K562 (cell line): Measurements from ENCODE around the gene SLC66A2. TPM values are rescaled to one million over a fixed set of nuclear protein-coding genes. Genes with fewer than 3 reads are reported as not detected.

Experiments
- ATAC-seq: fragments of 200-7000 bp; cut with Tn5 transposase; 3 replicates; pipeline ENCODE4 v1.9.1; 2020; ENCODE audit warnings: moderate library complexity
- BruUV-seq: library from RNA; stranded (reverse); fragments of 400-500 nt; replicated peaks from 2 replicates; lab custom pipeline; 2021; lab: Mats Ljungman, UMichigan
- CTCF ChIA-PET: fragments of 300-600 bp; formaldehyde crosslinking; extraction: SDS; loops from one replicate; lab custom pipeline; 2021; ENCODE audit warnings: low intra/inter-chr PET ratio; lab: Yijun Ruan, JAX
- POLR2A ChIA-PET: fragments of 300-600, 350-650 bp; sonication (Branson Sonifier 250); formaldehyde crosslinking; extraction: SDS; loops from one replicate; lab custom pipeline; 2021; ENCODE audit warnings: antibody characterized with exemption, inconsistent platforms; lab: Yijun Ruan, JAX
- DNase-seq, 4 experiments: peaks; one replicate each; pipeline versions ENCODE4 v3.0.0 to v3.0.0-alpha.2; 2011 to 2018; ENCODE audit warnings: low spot score in 3 of 4, mixed read lengths in 3 of 4; ENCODE audit errors: extremely low read depth in 1 of 4
- FAIRE-seq: peaks from 2 replicates; lab custom pipeline; 2011; peaks lifted over from hg19 to GRCh38; lab: Jason Lieb, UNC
- H2AFZ ChIP-seq: 2 replicates; pipeline ENCODE4 v1.6.0; 2011; ENCODE audit warnings: low read depth, low read length, control low read depth, inconsistent platforms
- H3K27ac ChIP-seq: fragments of 200-600 bp; 3 replicates; pipeline ENCODE4 v1.8.0; 2011; ENCODE audit warnings: low read depth, mild to moderate bottlenecking, control low read depth, inconsistent platforms, low read length, moderate library complexity, mixed read lengths; ENCODE audit errors: extremely low read depth
- H3K27me3 ChIP-seq, 2 experiments: fragments of 300-600 bp in 1 of 2; 2 replicates in 1 of 2; 3 replicates in 1 of 2; pipeline versions ENCODE4 v1.6.0 to v1.8.0; 2011; ENCODE audit warnings: inconsistent platforms in 2 of 2, low read length in 2 of 2, mild to moderate bottlenecking in 1 of 2, mixed read lengths in 1 of 2, moderate library complexity in 1 of 2; ENCODE audit not compliant: control insufficient read depth in 2 of 2, insufficient read depth in 2 of 2
- H3K36me3 ChIP-seq: fragments of 300-600 bp; 3 replicates; pipeline ENCODE4 v1.8.0; 2011; ENCODE audit warnings: mild to moderate bottlenecking, low read length, inconsistent platforms; ENCODE audit not compliant: control insufficient read depth, insufficient read depth
- H3K4me1 ChIP-seq, 2 experiments: fragments of 200-600 bp in 1 of 2; replicated peaks in 1 of 2; 2 replicates in 1 of 2; 3 replicates in 1 of 2; pipeline versions ENCODE4 v1.5.1 to v1.8.0; 2011; ENCODE audit warnings: inconsistent platforms in 2 of 2, low read length in 2 of 2, mild to moderate bottlenecking in 1 of 2, mixed read lengths in 1 of 2, moderate library complexity in 1 of 2; ENCODE audit not compliant: control insufficient read depth in 2 of 2, insufficient read depth in 2 of 2
- H3K4me2 ChIP-seq: 2 replicates; pipeline ENCODE4 v1.6.1; 2011; ENCODE audit warnings: low read length, control low read depth, inconsistent platforms, mixed read lengths; ENCODE audit not compliant: insufficient read depth
- H3K4me3 ChIP-seq: fragments of 200-600 bp; sonication (generic), shearing (Covaris generic); 2 replicates; pipeline ENCODE4 v1.5.1; 2016; ENCODE audit warnings: control low read depth, inconsistent platforms
- H3K79me2 ChIP-seq: fragments of 200-600 bp; 3 replicates; pipeline ENCODE4 v1.8.0; 2011; ENCODE audit warnings: low read length, inconsistent platforms; ENCODE audit not compliant: control insufficient read depth, insufficient read depth
- H3K9ac ChIP-seq, 2 experiments: 2 replicates each; pipeline versions ENCODE4 v1.6.0 to v1.6.1; 2011; ENCODE audit warnings: low read depth in 2 of 2, low read length in 2 of 2, control low read depth in 1 of 2, inconsistent platforms in 1 of 2, mild to moderate bottlenecking in 1 of 2, mixed read lengths in 1 of 2; ENCODE audit not compliant: insufficient read depth in 1 of 2
- H3K9me1 ChIP-seq: one replicate; pipeline ENCODE4 v1.6.0; 2011; ENCODE audit warnings: inconsistent platforms, mild to moderate bottlenecking, low read length, moderate library complexity; ENCODE audit not compliant: control insufficient read depth, insufficient read depth
- H3K9me3 ChIP-seq: replicated peaks from 2 replicates; pipeline ENCODE4 v1.5.1; 2011; ENCODE audit warnings: low read depth, low read length, inconsistent platforms; ENCODE audit not compliant: control insufficient read depth, insufficient read depth
- H4K20me1 ChIP-seq: replicated peaks from 2 replicates; pipeline ENCODE4 v1.6.1; 2011; ENCODE audit warnings: low read length, inconsistent platforms, mixed read lengths; ENCODE audit not compliant: control insufficient read depth, insufficient read depth
- BCLAF1 ChIP-seq, 2 experiments: fragments of 450-650 bp in 1 of 2; IDR thresholded peaks; 2 replicates each; pipeline ENCODE4 v1.6.1; 2011 to 2017; ENCODE audit warnings: low read depth in 2 of 2, antibody characterized with exemption in 1 of 2, borderline replicate concordance in 1 of 2, low read length in 1 of 2, mild to moderate bottlenecking in 1 of 2, mixed read lengths in 1 of 2; ENCODE audit not compliant: control insufficient read depth in 1 of 2
- EP400 ChIP-seq: fragments of 450-650 bp; IDR thresholded peaks from 2 replicates; pipeline ENCODE4 v1.6.1; 2017; ENCODE audit warnings: antibody characterized with exemption, mild to moderate bottlenecking, moderate library complexity
- ESRRA ChIP-seq: fragments of 450-650 bp; IDR thresholded peaks from 2 replicates; pipeline ENCODE4 v1.6.1; 2014; ENCODE audit warnings: low read depth, mild to moderate bottlenecking, moderate library complexity, borderline replicate concordance
- GTF2B ChIP-seq: IDR thresholded peaks from 2 replicates; pipeline ENCODE4 v1.6.1; 2011; ENCODE audit not compliant: insufficient read length; ENCODE audit errors: extremely low read depth
- KLF6 ChIP-seq: fragments of 250-450 bp; sonication (Bioruptor Pico); IDR thresholded peaks from 2 replicates; pipeline ENCODE4 v1.4.0; 2020; ENCODE audit warnings: mild to moderate bottlenecking, moderate library complexity, borderline replicate concordance
- MIER1 ChIP-seq: fragments of 450-650 bp; IDR thresholded peaks from 2 replicates; pipeline ENCODE4 v1.6.1; 2016; ENCODE audit warnings: antibody characterized with exemption, mild to moderate bottlenecking, low read depth
- RBM22 ChIP-seq: fragments of 200-400 bp; formaldehyde crosslinking; IDR thresholded peaks from 2 replicates; pipeline ENCODE4 v1.6.1; 2018; ENCODE audit warnings: low read length, low read depth; ENCODE audit not compliant: poor library complexity, severe bottlenecking
- ZNF584 ChIP-seq: fragments of 200-800 bp; sonication (Bioruptor generic); IDR thresholded peaks from 2 replicates; pipeline ENCODE4 v1.6.1; 2016; ENCODE audit warnings: low read depth, mild to moderate bottlenecking, missing genetic modification characterization, missing compliant biosample characterization
- WGBS: fragments of 100-300 bp; shearing (Covaris generic); methylation state at CpG from one replicate; pipeline ENCODE4 v1.1.6; 2016; ENCODE audit warnings: low coverage, mixed read lengths; ENCODE audit not compliant: insufficient coverage; ENCODE audit errors: missing lambda C conversion rate; 5-methylcytosine and 5-hydroxymethylcytosine counted together
- in situ Hi-C: fragments of 300-500 bp; cut with MboI; formaldehyde crosslinking; loops from 4 replicates; pipeline ENCODE4 v1.15.0; 2018; ENCODE audit warnings: inconsistent platforms, mixed read lengths
- intact Hi-C: fragments of 100-400 bp; cut with micrococcal nuclease; formaldehyde crosslinking; loops from 2 replicates; pipeline ENCODE4 v1.14.2; 2022
- polyA plus RNA-seq, 8 experiments: library from polyadenylated mRNA; depleted of rRNA in 4 of 8; stranded (reverse) in 5 of 8; unstranded in 3 of 8; fragments of >200 nt; fragmentation: Nextera tagmentation in 2 of 8; fragmentation: Illumina TruSeq in 1 of 8; extraction: Ambion mirVana in 2 of 8; extraction: Trizol in 1 of 8; gene quantifications; 2 replicates each; pipeline versions ENCODE4 v1.2.1 to v1.2.3, GENCODE V29; 2011 to 2014; ENCODE audit warnings: inconsistent platforms in 1 of 8, missing spikeins in 1 of 8
- total RNA-seq, 7 experiments: library from RNA; depleted of rRNA in 6 of 7; stranded (reverse); fragments of >200 nt in 6 of 7; fragmentation: Illumina TruSeq in 2 of 7; extraction: Trizol in 2 of 7; gene quantifications; 2 replicates each; pipeline versions ENCODE4 v1.2.1 to v1.2.3, GENCODE V29; 2011 to 2021; ENCODE audit warnings: low replicate concordance in 1 of 7

Gene SLC66A2
- total and polyA plus RNA-seq, 9 of the 15 experiments (the other 6 are each of a cell fraction or from before 2014, with no cell fraction given), result 0.25 to 17.5 (median 5.6) TPM

GRCh38 chr18:79926306-79926705 is 25.1 kb downstream of the SLC66A2 start:
- H3K4me1 ChIP-seq, result no peaks in the 10 kb centered on the region; a peak in 1 of 5 replicates
- H3K9me3 ChIP-seq, result peaks cover 4% of the 10 kb centered on the region; the same call in 1 of the 2 replicates
- no peak overlapping the region for H2AFZ ChIP-seq
- H3K27ac ChIP-seq, result no peak overlapping the region
- DNase-seq (no peak), FAIRE-seq (no peak), ATAC-seq (no peak)
- H3K36me3 ChIP-seq, result no peaks in the 10 kb centered on the region
- no peaks in the 10 kb centered on the region for H3K9me1 ChIP-seq
- intact Hi-C loops (no loop called here), in situ Hi-C loops (no loop called here)
- H3K9ac ChIP-seq, result no peak overlapping the region
- no peak overlapping the region for H3K4me2 ChIP-seq
- TF ChIP-seq ESRRA (no peak), EP400 (no peak), MIER1 (no peak), GTF2B (no peak), RBM22 (no peak), KLF6 (CRISPR knock-in tag) (no peak), ZNF584 (CRISPR knock-in tag) (no peak), BCLAF1 (IDR thresholded peaks at IDR 0.05; ENCODE audit: borderline replicate concordance in 1 of 2, control insufficient read depth in 1 of 2, low read depth in 2 of 2, low read length in 1 of 2) (no peak)
- CTCF ChIA-PET, result no interaction called here
- 67% methylated on average over 2 of the region's 11 CpGs for WGBS
- H3K79me2 ChIP-seq, result no peaks in the 10 kb centered on the region
- POLR2A ChIA-PET, result no interaction called here
- no peak overlapping the region for H3K4me3 ChIP-seq
- BruUV-seq, result no TSS peak
- H3K27me3 ChIP-seq, result no peaks in the 10 kb centered on the region
- H4K20me1 ChIP-seq, result no peaks in the 10 kb centered on the region
